WTC11 (cell line): ENCODE data around the gene PGRMC2. TPM values are rescaled to one million over a fixed set of nuclear protein-coding genes. Genes with fewer than 3 reads are reported as not detected.
A peak's percentile ranks its signal among the peaks of the same experiment; 100 is the strongest.

Experiments
- CREM ChIP-seq: sonication (generic); formaldehyde crosslinking; IDR thresholded peaks from 2 replicates; pipeline ENCODE4 v1.8.1; 2022; ENCODE audit warnings: mild to moderate bottlenecking, missing genetic modification reagents, moderate library complexity
- FOXP1 ChIP-seq: sonication (generic); formaldehyde crosslinking; IDR thresholded peaks from 2 replicates; pipeline ENCODE4 v1.8.0; 2022; ENCODE audit warnings: missing genetic modification reagents, mild to moderate bottlenecking, moderate library complexity, borderline replicate concordance
- NR3C1 ChIP-seq: sonication (generic); formaldehyde crosslinking; conservative IDR thresholded peaks from 2 replicates; pipeline ENCODE4 v1.8.1; 2023; ENCODE audit warnings: low read depth, mild to moderate bottlenecking, missing genetic modification reagents
- OVOL2 ChIP-seq: fragments of 250-450 bp; sonication (Bioruptor Pico); IDR thresholded peaks from 2 replicates; pipeline ENCODE4 v1.9.0; 2021; ENCODE audit warnings: mild to moderate bottlenecking, borderline replicate concordance
- SP1 ChIP-seq: sonication (generic); formaldehyde crosslinking; conservative IDR thresholded peaks from 2 replicates; pipeline ENCODE4 v1.8.1; 2022; ENCODE audit warnings: missing genetic modification reagents
- TCF7 ChIP-seq: sonication (generic); formaldehyde crosslinking; IDR thresholded peaks from 2 replicates; pipeline ENCODE4 v1.8.0; 2022; ENCODE audit warnings: mild to moderate bottlenecking, low read depth, missing genetic modification reagents, moderate library complexity
- TEAD4 ChIP-seq: sonication (generic); formaldehyde crosslinking; IDR thresholded peaks from 2 replicates; pipeline ENCODE4 v1.8.0; 2022; ENCODE audit warnings: mild to moderate bottlenecking, missing genetic modification reagents
- ZNF121 ChIP-seq: sonication (generic); formaldehyde crosslinking; IDR thresholded peaks from 2 replicates; pipeline ENCODE4 v1.8.0; 2023; ENCODE audit warnings: missing genetic modification reagents
- ZNF263 ChIP-seq: sonication (generic); formaldehyde crosslinking; IDR thresholded peaks from 2 replicates; pipeline ENCODE4 v1.8.1; 2022; ENCODE audit warnings: low read depth, mild to moderate bottlenecking, moderate library complexity, missing genetic modification reagents
- ZNF317 ChIP-seq: sonication (generic); formaldehyde crosslinking; IDR thresholded peaks from 2 replicates; pipeline ENCODE4 v1.8.1; 2023; ENCODE audit warnings: low read depth, mild to moderate bottlenecking, moderate library complexity, missing genetic modification reagents, borderline replicate concordance
- total RNA-seq: library from RNA; stranded (reverse); gene quantifications from 3 replicates; pipeline ENCODE4 v1.2.3, GENCODE V29; 2021
- TF ChIP-seq, protein P1 (sequence below): sonication (generic); formaldehyde crosslinking; IDR thresholded peaks from 2 replicates; pipeline ENCODE4 v1.8.0; 2022; ENCODE audit warnings: missing genetic modification reagents
- TF ChIP-seq, protein P2 (sequence below): fragments of 250-450 bp; sonication (Bioruptor Pico); IDR thresholded peaks from 2 replicates; pipeline ENCODE4 v1.9.0; 2021; ENCODE audit warnings: mild to moderate bottlenecking, borderline replicate concordance
- TF ChIP-seq, protein P3 (sequence below): sonication (generic); formaldehyde crosslinking; IDR thresholded peaks from 2 replicates; pipeline ENCODE4 v1.8.1; 2022; ENCODE audit warnings: low read depth, missing genetic modification reagents, borderline replicate concordance
- TF ChIP-seq, protein P4 (sequence below): sonication (generic); formaldehyde crosslinking; IDR thresholded peaks from 2 replicates; pipeline ENCODE4 v1.8.0; 2022; ENCODE audit warnings: mild to moderate bottlenecking, missing genetic modification reagents
- TF ChIP-seq, protein P5 (sequence below): sonication (generic); formaldehyde crosslinking; conservative IDR thresholded peaks from 2 replicates; pipeline ENCODE4 v1.8.1; 2022; ENCODE audit warnings: mild to moderate bottlenecking, missing genetic modification reagents
- TF ChIP-seq, protein P6 (sequence below): fragments of 250-450 bp; sonication (Bioruptor Pico); IDR thresholded peaks from 2 replicates; pipeline ENCODE4 v2.1.2; 2022; ENCODE audit warnings: mild to moderate bottlenecking, moderate library complexity
- TF ChIP-seq, protein P7 (sequence below): sonication (generic); formaldehyde crosslinking; IDR thresholded peaks from 2 replicates; pipeline ENCODE4 v1.8.0; 2023; ENCODE audit warnings: missing genetic modification reagents, mild to moderate bottlenecking, borderline replicate concordance

The PGRMC2 gene
- total RNA-seq, 1 experiment from 2014 or later = 68.2 TPM

DNA sequence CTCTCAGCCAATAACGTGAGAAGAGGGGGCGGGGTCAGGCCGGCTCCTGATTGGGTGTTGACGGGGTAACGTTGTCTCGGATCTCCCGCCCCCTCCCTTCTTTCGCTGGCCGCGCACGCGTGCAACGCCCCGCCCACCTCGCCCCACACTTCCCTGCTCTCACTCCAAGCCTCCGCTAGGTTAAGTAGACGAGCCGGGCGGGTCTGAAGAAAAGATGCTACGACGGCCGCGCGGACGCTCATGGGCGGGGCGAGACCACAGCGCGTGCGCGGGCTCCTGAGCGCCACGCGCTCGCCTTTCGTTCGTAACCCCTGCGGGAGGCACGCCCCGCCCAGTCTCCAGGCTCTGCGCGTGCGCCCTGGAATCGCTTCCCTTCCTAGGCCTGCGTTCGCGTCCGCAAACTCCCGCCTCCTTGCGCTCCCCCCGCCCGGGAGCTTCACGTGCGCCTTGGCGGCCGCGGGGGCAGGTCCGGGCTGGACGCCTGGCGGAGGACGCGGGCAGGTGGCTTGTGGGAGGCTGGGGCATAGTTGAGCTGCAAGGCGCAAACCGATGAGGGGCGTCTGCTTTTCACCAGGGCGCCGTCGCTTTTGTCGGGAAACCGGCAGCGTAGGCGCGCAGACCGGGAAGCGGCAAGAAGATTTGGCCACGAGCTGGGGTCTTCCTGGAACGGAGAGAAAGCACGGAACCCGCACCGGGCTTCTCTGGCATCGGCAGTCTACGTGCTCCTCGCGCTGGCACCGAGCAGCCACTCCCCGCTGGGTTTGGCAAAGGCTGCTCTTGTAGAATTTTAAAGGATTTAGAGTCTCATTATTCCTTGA, 467 bp upstream of the PGRMC2 start (continued):
- TF ChIP-seq, protein P1, sequence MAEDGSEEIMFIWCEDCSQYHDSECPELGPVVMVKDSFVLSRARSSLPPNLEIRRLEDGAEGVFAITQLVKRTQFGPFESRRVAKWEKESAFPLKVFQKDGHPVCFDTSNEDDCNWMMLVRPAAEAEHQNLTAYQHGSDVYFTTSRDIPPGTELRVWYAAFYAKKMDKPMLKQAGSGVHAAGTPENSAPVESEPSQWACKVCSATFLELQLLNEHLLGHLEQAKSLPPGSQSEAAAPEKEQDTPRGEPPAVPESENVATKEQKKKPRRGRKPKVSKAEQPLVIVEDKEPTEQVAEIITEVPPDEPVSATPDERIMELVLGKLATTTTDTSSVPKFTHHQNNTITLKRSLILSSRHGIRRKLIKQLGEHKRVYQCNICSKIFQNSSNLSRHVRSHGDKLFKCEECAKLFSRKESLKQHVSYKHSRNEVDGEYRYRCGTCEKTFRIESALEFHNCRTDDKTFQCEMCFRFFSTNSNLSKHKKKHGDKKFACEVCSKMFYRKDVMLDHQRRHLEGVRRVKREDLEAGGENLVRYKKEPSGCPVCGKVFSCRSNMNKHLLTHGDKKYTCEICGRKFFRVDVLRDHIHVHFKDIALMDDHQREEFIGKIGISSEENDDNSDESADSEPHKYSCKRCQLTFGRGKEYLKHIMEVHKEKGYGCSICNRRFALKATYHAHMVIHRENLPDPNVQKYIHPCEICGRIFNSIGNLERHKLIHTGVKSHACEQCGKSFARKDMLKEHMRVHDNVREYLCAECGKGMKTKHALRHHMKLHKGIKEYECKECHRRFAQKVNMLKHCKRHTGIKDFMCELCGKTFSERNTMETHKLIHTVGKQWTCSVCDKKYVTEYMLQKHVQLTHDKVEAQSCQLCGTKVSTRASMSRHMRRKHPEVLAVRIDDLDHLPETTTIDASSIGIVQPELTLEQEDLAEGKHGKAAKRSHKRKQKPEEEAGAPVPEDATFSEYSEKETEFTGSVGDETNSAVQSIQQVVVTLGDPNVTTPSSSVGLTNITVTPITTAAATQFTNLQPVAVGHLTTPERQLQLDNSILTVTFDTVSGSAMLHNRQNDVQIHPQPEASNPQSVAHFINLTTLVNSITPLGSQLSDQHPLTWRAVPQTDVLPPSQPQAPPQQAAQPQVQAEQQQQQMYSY = peak; percentile 84
- TF ChIP-seq, protein P2, sequence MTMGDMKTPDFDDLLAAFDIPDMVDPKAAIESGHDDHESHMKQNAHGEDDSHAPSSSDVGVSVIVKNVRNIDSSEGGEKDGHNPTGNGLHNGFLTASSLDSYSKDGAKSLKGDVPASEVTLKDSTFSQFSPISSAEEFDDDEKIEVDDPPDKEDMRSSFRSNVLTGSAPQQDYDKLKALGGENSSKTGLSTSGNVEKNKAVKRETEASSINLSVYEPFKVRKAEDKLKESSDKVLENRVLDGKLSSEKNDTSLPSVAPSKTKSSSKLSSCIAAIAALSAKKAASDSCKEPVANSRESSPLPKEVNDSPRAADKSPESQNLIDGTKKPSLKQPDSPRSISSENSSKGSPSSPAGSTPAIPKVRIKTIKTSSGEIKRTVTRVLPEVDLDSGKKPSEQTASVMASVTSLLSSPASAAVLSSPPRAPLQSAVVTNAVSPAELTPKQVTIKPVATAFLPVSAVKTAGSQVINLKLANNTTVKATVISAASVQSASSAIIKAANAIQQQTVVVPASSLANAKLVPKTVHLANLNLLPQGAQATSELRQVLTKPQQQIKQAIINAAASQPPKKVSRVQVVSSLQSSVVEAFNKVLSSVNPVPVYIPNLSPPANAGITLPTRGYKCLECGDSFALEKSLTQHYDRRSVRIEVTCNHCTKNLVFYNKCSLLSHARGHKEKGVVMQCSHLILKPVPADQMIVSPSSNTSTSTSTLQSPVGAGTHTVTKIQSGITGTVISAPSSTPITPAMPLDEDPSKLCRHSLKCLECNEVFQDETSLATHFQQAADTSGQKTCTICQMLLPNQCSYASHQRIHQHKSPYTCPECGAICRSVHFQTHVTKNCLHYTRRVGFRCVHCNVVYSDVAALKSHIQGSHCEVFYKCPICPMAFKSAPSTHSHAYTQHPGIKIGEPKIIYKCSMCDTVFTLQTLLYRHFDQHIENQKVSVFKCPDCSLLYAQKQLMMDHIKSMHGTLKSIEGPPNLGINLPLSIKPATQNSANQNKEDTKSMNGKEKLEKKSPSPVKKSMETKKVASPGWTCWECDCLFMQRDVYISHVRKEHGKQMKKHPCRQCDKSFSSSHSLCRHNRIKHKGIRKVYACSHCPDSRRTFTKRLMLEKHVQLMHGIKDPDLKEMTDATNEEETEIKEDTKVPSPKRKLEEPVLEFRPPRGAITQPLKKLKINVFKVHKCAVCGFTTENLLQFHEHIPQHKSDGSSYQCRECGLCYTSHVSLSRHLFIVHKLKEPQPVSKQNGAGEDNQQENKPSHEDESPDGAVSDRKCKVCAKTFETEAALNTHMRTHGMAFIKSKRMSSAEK (CRISPR knock-in tag) = 0 out of 2 replicates have a peak, but pooled peaks have one; percentile 73
- TF ChIP-seq TCF7 (CRISPR knock-in tag) (peak; percentile 85; the same call in 1 of the 2 replicates), ZNF263 (CRISPR knock-in tag) (peak; percentile 82), CREM (CRISPR knock-in tag) (peak; percentile 92), ZNF317 (peak; percentile 79), OVOL2 (CRISPR knock-in tag) (no peak), TEAD4 (CRISPR knock-in tag) (peak; percentile 82; the same call in 1 of the 2 replicates), NR3C1 (peak; percentile 84; the same call in 1 of the 2 replicates), SP1 (CRISPR knock-in tag) (peak; percentile 97), ZNF121 (CRISPR knock-in tag) (peak; percentile 56; the same call in 1 of the 2 replicates), FOXP1 (CRISPR knock-in tag) (peak; percentile 99)
- TF ChIP-seq, protein P3, sequence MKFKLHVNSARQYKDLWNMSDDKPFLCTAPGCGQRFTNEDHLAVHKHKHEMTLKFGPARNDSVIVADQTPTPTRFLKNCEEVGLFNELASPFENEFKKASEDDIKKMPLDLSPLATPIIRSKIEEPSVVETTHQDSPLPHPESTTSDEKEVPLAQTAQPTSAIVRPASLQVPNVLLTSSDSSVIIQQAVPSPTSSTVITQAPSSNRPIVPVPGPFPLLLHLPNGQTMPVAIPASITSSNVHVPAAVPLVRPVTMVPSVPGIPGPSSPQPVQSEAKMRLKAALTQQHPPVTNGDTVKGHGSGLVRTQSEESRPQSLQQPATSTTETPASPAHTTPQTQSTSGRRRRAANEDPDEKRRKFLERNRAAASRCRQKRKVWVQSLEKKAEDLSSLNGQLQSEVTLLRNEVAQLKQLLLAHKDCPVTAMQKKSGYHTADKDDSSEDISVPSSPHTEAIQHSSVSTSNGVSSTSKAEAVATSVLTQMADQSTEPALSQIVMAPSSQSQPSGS (CRISPR knock-in tag) = peak; percentile 89
- TF ChIP-seq, protein P4, sequence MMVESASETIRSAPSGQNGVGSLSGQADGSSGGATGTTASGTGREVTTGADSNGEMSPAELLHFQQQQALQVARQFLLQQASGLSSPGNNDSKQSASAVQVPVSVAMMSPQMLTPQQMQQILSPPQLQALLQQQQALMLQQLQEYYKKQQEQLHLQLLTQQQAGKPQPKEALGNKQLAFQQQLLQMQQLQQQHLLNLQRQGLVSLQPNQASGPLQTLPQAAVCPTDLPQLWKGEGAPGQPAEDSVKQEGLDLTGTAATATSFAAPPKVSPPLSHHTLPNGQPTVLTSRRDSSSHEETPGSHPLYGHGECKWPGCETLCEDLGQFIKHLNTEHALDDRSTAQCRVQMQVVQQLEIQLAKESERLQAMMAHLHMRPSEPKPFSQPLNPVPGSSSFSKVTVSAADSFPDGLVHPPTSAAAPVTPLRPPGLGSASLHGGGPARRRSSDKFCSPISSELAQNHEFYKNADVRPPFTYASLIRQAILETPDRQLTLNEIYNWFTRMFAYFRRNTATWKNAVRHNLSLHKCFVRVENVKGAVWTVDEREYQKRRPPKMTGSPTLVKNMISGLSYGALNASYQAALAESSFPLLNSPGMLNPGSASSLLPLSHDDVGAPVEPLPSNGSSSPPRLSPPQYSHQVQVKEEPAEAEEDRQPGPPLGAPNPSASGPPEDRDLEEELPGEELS (CRISPR knock-in tag) = peak; percentile 99
- TF ChIP-seq, protein P5, sequence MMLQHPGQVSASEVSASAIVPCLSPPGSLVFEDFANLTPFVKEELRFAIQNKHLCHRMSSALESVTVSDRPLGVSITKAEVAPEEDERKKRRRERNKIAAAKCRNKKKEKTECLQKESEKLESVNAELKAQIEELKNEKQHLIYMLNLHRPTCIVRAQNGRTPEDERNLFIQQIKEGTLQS (CRISPR knock-in tag) = peak; percentile 71; the same call in 1 of the 2 replicates
- TF ChIP-seq, protein P6, sequence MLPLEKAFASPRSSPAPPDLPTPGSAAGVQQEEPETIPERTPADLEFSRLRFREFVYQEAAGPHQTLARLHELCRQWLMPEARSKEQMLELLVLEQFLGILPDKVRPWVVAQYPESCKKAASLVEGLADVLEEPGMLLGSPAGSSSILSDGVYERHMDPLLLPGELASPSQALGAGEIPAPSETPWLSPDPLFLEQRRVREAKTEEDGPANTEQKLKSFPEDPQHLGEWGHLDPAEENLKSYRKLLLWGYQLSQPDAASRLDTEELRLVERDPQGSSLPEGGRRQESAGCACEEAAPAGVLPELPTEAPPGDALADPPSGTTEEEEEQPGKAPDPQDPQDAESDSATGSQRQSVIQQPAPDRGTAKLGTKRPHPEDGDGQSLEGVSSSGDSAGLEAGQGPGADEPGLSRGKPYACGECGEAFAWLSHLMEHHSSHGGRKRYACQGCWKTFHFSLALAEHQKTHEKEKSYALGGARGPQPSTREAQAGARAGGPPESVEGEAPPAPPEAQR (CRISPR knock-in tag) = no peak
- TF ChIP-seq, protein P7, sequence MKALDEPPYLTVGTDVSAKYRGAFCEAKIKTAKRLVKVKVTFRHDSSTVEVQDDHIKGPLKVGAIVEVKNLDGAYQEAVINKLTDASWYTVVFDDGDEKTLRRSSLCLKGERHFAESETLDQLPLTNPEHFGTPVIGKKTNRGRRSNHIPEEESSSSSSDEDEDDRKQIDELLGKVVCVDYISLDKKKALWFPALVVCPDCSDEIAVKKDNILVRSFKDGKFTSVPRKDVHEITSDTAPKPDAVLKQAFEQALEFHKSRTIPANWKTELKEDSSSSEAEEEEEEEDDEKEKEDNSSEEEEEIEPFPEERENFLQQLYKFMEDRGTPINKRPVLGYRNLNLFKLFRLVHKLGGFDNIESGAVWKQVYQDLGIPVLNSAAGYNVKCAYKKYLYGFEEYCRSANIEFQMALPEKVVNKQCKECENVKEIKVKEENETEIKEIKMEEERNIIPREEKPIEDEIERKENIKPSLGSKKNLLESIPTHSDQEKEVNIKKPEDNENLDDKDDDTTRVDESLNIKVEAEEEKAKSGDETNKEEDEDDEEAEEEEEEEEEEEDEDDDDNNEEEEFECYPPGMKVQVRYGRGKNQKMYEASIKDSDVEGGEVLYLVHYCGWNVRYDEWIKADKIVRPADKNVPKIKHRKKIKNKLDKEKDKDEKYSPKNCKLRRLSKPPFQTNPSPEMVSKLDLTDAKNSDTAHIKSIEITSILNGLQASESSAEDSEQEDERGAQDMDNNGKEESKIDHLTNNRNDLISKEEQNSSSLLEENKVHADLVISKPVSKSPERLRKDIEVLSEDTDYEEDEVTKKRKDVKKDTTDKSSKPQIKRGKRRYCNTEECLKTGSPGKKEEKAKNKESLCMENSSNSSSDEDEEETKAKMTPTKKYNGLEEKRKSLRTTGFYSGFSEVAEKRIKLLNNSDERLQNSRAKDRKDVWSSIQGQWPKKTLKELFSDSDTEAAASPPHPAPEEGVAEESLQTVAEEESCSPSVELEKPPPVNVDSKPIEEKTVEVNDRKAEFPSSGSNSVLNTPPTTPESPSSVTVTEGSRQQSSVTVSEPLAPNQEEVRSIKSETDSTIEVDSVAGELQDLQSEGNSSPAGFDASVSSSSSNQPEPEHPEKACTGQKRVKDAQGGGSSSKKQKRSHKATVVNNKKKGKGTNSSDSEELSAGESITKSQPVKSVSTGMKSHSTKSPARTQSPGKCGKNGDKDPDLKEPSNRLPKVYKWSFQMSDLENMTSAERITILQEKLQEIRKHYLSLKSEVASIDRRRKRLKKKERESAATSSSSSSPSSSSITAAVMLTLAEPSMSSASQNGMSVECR = peak; percentile 97
